ENCODE measurements around the gene NR1D1. TPM values are rescaled to one million over a fixed set of nuclear protein-coding genes. Genes with fewer than 3 reads are reported as not detected.
A peak's percentile ranks its signal among the peaks of the same experiment; 100 is the strongest.

NR1D1 gene
- total RNA-seq, 1 experiment from 2014 or later: 8.8 TPM

GRCh38 chr17:40115101-40115436 is 14.7 kb upstream of the NR1D1 start:
- ATAC-seq: no peak
- POLR2A ChIA-PET: interaction anchor here (0.5 to 0.7 kb wide), 2 partner anchors 87 to 100 kb away, joined by 3 to 5 read pairs; partner anchors contain the start of gene CSF3

DNA sequence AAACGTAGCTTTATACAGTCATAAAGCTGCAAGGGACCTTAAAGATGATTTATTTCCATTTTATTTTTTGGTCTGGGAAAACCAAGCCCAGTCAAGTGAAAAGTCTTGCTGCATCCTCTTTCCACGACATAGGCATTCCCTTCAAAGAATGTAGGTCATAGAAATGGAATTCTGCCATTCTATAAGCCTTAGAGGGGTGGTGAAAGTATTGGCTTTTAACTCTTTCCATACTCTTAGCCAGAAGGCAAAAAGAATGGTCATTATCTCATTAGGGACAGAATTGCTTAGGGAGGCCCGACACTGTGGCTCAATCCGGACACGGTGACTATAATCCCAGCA is 13.5 kb upstream of the NR1D1 start:
- intact Hi-C loops (cut with micrococcal nuclease; ENCODE audit: unreplicated experiment) (loop anchor here (1.0 to 10.0 kb wide), 2 partner anchors 54 to 99 kb away; partner anchors contain the start of gene CSF3), in situ Hi-C loops (cut with HindIII; ENCODE audit: low pct_unique_long_range_greater_than_20kb, low sequenced_read_pairs) (no loop called here)
- Histone ChIP-seq H3K36me3 (ENCODE audit: control insufficient read depth, insufficient read depth, low read length) (no peaks in the 10 kb centered on the region), H3K27ac (ENCODE audit: low read length) (peak overlapping the region; percentile 97), H3K27me3 (ENCODE audit: control insufficient read depth, insufficient read depth, low read length) (no peaks in the 10 kb centered on the region), H3K4me1 (ENCODE audit: control insufficient read depth, insufficient read depth, low read length) (peaks cover 37% of the 10 kb centered on the region), H3K9me3 (ENCODE audit: control insufficient read depth, insufficient read depth, low read depth, low read length) (no peaks in the 10 kb centered on the region), H3K4me3 (ENCODE audit: low read depth in 2 of 2, low read length in 2 of 2) (peak overlapping the region; percentile 43 to 68)
- no peak for ATAC-seq
- DNase-seq (ENCODE audit: low read depth, low spot score): no peak
- no TSS peak for BruUV-seq (replicated peaks)
- POLR2A ChIA-PET: interaction anchor here (1.3 to 2.1 kb wide), 3 partner anchors 11 to 55 kb away, joined by 3 to 13 read pairs (median 4); partner anchors contain the start of gene NR1D1
- TF ChIP-seq SIN3A (IDR thresholded peaks at IDR 0.05; ENCODE audit: borderline replicate concordance, insufficient read depth, low read depth, low read length): no peak
- TF ChIP-seq CTCF (IDR thresholded peaks at IDR 0.05): no peak
- TF ChIP-seq TCF7L2 (IDR thresholded peaks at IDR 0.05; ENCODE audit: low read depth, low read length): no peak
- TF ChIP-seq POLR2AphosphoS5 (IDR thresholded peaks at IDR 0.05; ENCODE audit: low read depth, low read length): no peak
- no peak for TF ChIP-seq REST (IDR thresholded peaks at IDR 0.05; ENCODE audit: insufficient read depth in 1 of 2, low read depth in 2 of 2, low read length in 1 of 2)
- CTCF ChIA-PET: interaction anchor here (1.1 to 3.1 kb wide), 9 partner anchors 10 to 176 kb away, joined by 3 to 42 read pairs (median 7); partner anchors contain the start of genes CASC3, MSL1 and NR1D1

More at GRCh38 chr17:40115101-40115436, 14.7 kb upstream of the NR1D1 start:
- Histone ChIP-seq H3K27ac (ENCODE audit: low read length) (peak overlapping the region; percentile 97), H3K36me3 (ENCODE audit: control insufficient read depth, insufficient read depth, low read length) (no peaks in the 10 kb centered on the region), H3K4me1 (ENCODE audit: control insufficient read depth, insufficient read depth, low read length) (peaks cover 35% of the 10 kb centered on the region), H3K27me3 (ENCODE audit: control insufficient read depth, insufficient read depth, low read length) (no peaks in the 10 kb centered on the region), H3K9me3 (ENCODE audit: control insufficient read depth, insufficient read depth, low read depth, low read length) (no peaks in the 10 kb centered on the region), H3K4me3 (ENCODE audit: low read depth in 2 of 2, low read length in 2 of 2) (no peak overlapping the region)
- CTCF ChIA-PET: interaction anchor here (0.5 to 0.6 kb wide), 2 partner anchors 25 to 64 kb away, joined by 3 to 4 read pairs; partner anchors contain the start of gene CASC3
- no peak for DNase-seq (ENCODE audit: low read depth, low spot score)
- TF ChIP-seq SIN3A (IDR thresholded peaks at IDR 0.05; ENCODE audit: borderline replicate concordance, insufficient read depth, low read depth, low read length) (no peak), REST (IDR thresholded peaks at IDR 0.05; ENCODE audit: insufficient read depth in 1 of 2, low read depth in 2 of 2, low read length in 1 of 2) (no peak), TCF7L2 (IDR thresholded peaks at IDR 0.05; ENCODE audit: low read depth, low read length) (no peak), POLR2AphosphoS5 (IDR thresholded peaks at IDR 0.05; ENCODE audit: low read depth, low read length) (0 out of 2 replicates have a peak, but pooled peaks have one; percentile 16), CTCF (IDR thresholded peaks at IDR 0.05) (no peak)
- BruUV-seq (replicated peaks): no TSS peak
- in situ Hi-C loops (cut with HindIII; ENCODE audit: low pct_unique_long_range_greater_than_20kb, low sequenced_read_pairs) (no loop called here), intact Hi-C loops (cut with micrococcal nuclease; ENCODE audit: unreplicated experiment) (loop anchor here (10.0 kb wide), 1 partner anchor 100 kb away; the partner anchor contains the start of gene CSF3)
